HepG2 (cell line): ENCODE data around the gene MAGEA6. TPM values are rescaled to one million over a fixed set of nuclear protein-coding genes. Genes with fewer than 3 reads are reported as not detected.
"Not testable (repeated sequence)": the region's sequence is repeated elsewhere in the genome, so short reads cannot be mapped to it uniquely, and the experiment has no call there.

ENCODE experiments used
- ATAC-seq: fragments of 200-7000 bp; cut with Tn5 transposase; 3 replicates; pipeline ENCODE4 v1.9.1; 2020; ENCODE audit warnings: mild to moderate bottlenecking, moderate library complexity
- BruUV-seq: library from RNA; stranded (reverse); fragments of 400-500 nt; replicated peaks from 2 replicates; lab custom pipeline; 2021; lab: Mats Ljungman, UMichigan
- CTCF ChIA-PET: fragments of 300-600 bp; formaldehyde crosslinking; extraction: SDS; loops from one replicate; lab custom pipeline; 2021; ENCODE audit warnings: low total read pairs, inconsistent platforms, low intra/inter-chr PET ratio; lab: Yijun Ruan, JAX
- POLR2A ChIA-PET: fragments of 350-600 bp; sonication (Branson Sonifier 250); formaldehyde crosslinking; loops from one replicate; lab custom pipeline; 2020; ENCODE audit warnings: antibody characterized with exemption, inconsistent platforms; lab: Yijun Ruan, JAX
- DNase-seq: peaks from one replicate; pipeline ENCODE4 v3.0.0-alpha.2; 2015; ENCODE audit warnings: low spot score
- FAIRE-seq: peaks from 3 replicates; lab custom pipeline; 2011; peaks lifted over from hg19 to GRCh38; lab: Jason Lieb, UNC
- H2AFZ ChIP-seq: one replicate; pipeline ENCODE4 v1.6.1; 2011; ENCODE audit warnings: low read length, inconsistent platforms
- H3K27ac ChIP-seq: fragments of 300-600 bp; 3 replicates; pipeline ENCODE4 v1.8.0; 2011; ENCODE audit warnings: mixed run types, mild to moderate bottlenecking, mixed read lengths, low read length, inconsistent platforms; ENCODE audit not compliant: insufficient read depth; ENCODE audit errors: extremely low read length
- H3K27me3 ChIP-seq, 2 experiments: fragments of 200-600 bp in 1 of 2; 2 replicates in 1 of 2; 3 replicates in 1 of 2; pipeline versions ENCODE4 v1.6.0 to v1.8.0; 2011; ENCODE audit warnings: low read length in 2 of 2, mild to moderate bottlenecking in 2 of 2, moderate library complexity in 2 of 2, inconsistent platforms in 1 of 2; ENCODE audit not compliant: insufficient read depth in 2 of 2, control insufficient read depth in 1 of 2
- H3K36me3 ChIP-seq, 2 experiments: fragments of 200-600 bp in 1 of 2; replicated peaks in 1 of 2; 2 replicates in 1 of 2; 3 replicates in 1 of 2; pipeline versions ENCODE4 v1.5.1 to v1.8.0; 2011; ENCODE audit warnings: low read length in 2 of 2, inconsistent platforms in 1 of 2; ENCODE audit not compliant: insufficient read depth in 2 of 2, control insufficient read depth in 1 of 2
- H3K4me1 ChIP-seq: 2 replicates; pipeline ENCODE4 v1.5.1; 2012; ENCODE audit warnings: low read length, inconsistent platforms; ENCODE audit not compliant: insufficient read depth
- H3K4me2 ChIP-seq: 2 replicates; pipeline ENCODE4 v1.6.0; 2011; ENCODE audit warnings: low read depth, low read length, inconsistent platforms
- H3K4me3 ChIP-seq, 3 experiments: fragments of 200-600 bp in 1 of 3; sonication (generic), shearing (Covaris generic) in 1 of 3; replicated peaks in 1 of 3; 2 replicates each; pipeline ENCODE4 v1.5.1; 2011 to 2016; ENCODE audit warnings: low read length in 3 of 3, inconsistent platforms in 2 of 3, low read depth in 2 of 3, mild to moderate bottlenecking in 2 of 3, control low read depth in 1 of 3, mixed read lengths in 1 of 3; ENCODE audit not compliant: insufficient read depth in 1 of 3
- H3K79me2 ChIP-seq: one replicate; pipeline ENCODE4 v1.6.1; 2011; ENCODE audit warnings: low read length, inconsistent platforms; ENCODE audit not compliant: insufficient read depth
- H3K9ac ChIP-seq: 2 replicates; pipeline ENCODE4 v1.6.0; 2011; ENCODE audit warnings: mild to moderate bottlenecking, low read depth, low read length, inconsistent platforms; ENCODE audit not compliant: insufficient read depth
- H3K9me3 ChIP-seq: 2 replicates; pipeline ENCODE4 v1.5.1; 2012; ENCODE audit warnings: mild to moderate bottlenecking, low read length
- H4K20me1 ChIP-seq: 2 replicates; pipeline ENCODE4 v1.6.0; 2011; ENCODE audit warnings: inconsistent platforms, mild to moderate bottlenecking, low read length, moderate library complexity; ENCODE audit not compliant: insufficient read depth
- FOXA3 ChIP-seq: IDR thresholded peaks from 2 replicates; pipeline ENCODE4 v1.6.1; 2016; ENCODE audit warnings: missing genetic modification reagents, missing compliant biosample characterization
- FOXP4 ChIP-seq: sonication (generic); formaldehyde crosslinking; IDR thresholded peaks from 2 replicates; pipeline ENCODE4 v1.4.0; 2020; ENCODE audit warnings: missing genetic modification reagents
- NAIF1 ChIP-seq: sonication (generic); formaldehyde crosslinking; IDR thresholded peaks from 2 replicates; pipeline ENCODE4 v1.5.0; 2020; ENCODE audit warnings: mild to moderate bottlenecking, missing genetic modification reagents, borderline replicate concordance
- REST ChIP-seq, 2 experiments: IDR thresholded peaks; 2 replicates each; pipeline ENCODE4 v1.6.1; 2011 to 2012; ENCODE audit warnings: low read length in 2 of 2, borderline replicate concordance in 1 of 2, low read depth in 1 of 2, mild to moderate bottlenecking in 1 of 2, moderate library complexity in 1 of 2
- SETDB1 ChIP-seq: sonication (generic); formaldehyde crosslinking; IDR thresholded peaks from 2 replicates; pipeline ENCODE4 v1.5.1; 2020; ENCODE audit warnings: missing genetic modification reagents, mild to moderate bottlenecking, borderline replicate concordance
- ZNF225 ChIP-seq: sonication (generic); formaldehyde crosslinking; IDR thresholded peaks from 2 replicates; pipeline ENCODE4 v1.4.0; 2020; ENCODE audit warnings: mild to moderate bottlenecking, missing genetic modification reagents
- ZNF441 ChIP-seq: sonication (generic); formaldehyde crosslinking; IDR thresholded peaks from 2 replicates; pipeline ENCODE4 v1.7.0; 2021; ENCODE audit warnings: missing genetic modification reagents, borderline replicate concordance
- ZNF740 ChIP-seq: sonication (generic); formaldehyde crosslinking; IDR thresholded peaks from 2 replicates; pipeline ENCODE4 v1.4.0; 2020; ENCODE audit warnings: missing genetic modification reagents
- ZNF749 ChIP-seq: sonication (generic); formaldehyde crosslinking; IDR thresholded peaks from 2 replicates; pipeline ENCODE4 v1.8.0; 2022; ENCODE audit warnings: mild to moderate bottlenecking, missing genetic modification reagents, moderate library complexity, borderline replicate concordance
- WGBS: methylation state at CpG from one replicate; pipeline ENCODE4 v1.1.6; 2017; ENCODE audit warnings: low lambda C conversion rate; 5-methylcytosine and 5-hydroxymethylcytosine counted together
- in situ Hi-C: cut with HindIII; loops from 2 replicates; pipeline ENCODE4 v1.10.0; 2017; ENCODE audit warnings: low pct_unique_long_range_greater_than_20kb; ENCODE audit not compliant: extremely low pct_ligation_motif_present
- intact Hi-C: fragments of 100-400 bp; cut with micrococcal nuclease; formaldehyde crosslinking; loops from one replicate; pipeline ENCODE4 v1.10.0; 2022; ENCODE audit not compliant: unreplicated experiment
- polyA plus RNA-seq, 8 experiments: library from polyadenylated mRNA; depleted of rRNA in 3 of 8; stranded (reverse) in 7 of 8; unstranded in 1 of 8; fragments of >200 nt; fragmentation: Illumina TruSeq in 4 of 8; extraction: Trizol in 4 of 8; gene quantifications; 2 replicates each; pipeline versions ENCODE4 v1.2.1 to v1.2.3, GENCODE V29; 2011 to 2016; ENCODE audit warnings: low read depth in 4 of 8, missing spikeins in 1 of 8, mixed read lengths in 1 of 8; ENCODE audit not compliant: insufficient read depth in 1 of 8
- total RNA-seq, 5 experiments: library from RNA; depleted of rRNA; stranded (reverse); fragments of >200 nt; fragmentation: Illumina TruSeq; extraction: Trizol; gene quantifications; 2 replicates each; pipeline ENCODE4 v1.2.3, GENCODE V29; 2016; ENCODE audit warnings: low read depth in 1 of 5

The MAGEA6 gene
- total and polyA plus RNA-seq, 2 of the 13 experiments (the other 11 are each of a cell fraction or from before 2014, with no cell fraction given), result 0.18 to 0.97 TPM

- in situ Hi-C loops (no loop called here), intact Hi-C loops (no loop called here)
- Histone ChIP-seq H3K36me3 (no peaks in the 10 kb centered on the region), H3K9ac (no peak overlapping the region), H3K4me3 (no peak overlapping the region), H3K4me2 (no peak overlapping the region), H2AFZ (no peak overlapping the region), H4K20me1 (no peaks in the 10 kb centered on the region), H3K9me3 (no peaks in the 10 kb centered on the region), H3K79me2 (no peaks in the 10 kb centered on the region), H3K27me3 (no peaks in the 10 kb centered on the region), H3K27ac (no peak overlapping the region), H3K4me1 (no peaks in the 10 kb centered on the region)
- no peak for ATAC-seq
- BruUV-seq, result no TSS peak
- ChIA-PET CTCF (no interaction called here), POLR2A (no interaction called here)
- no peak for DNase-seq
- FAIRE-seq, result no peak
- WGBS, result 17% methylated on average over 5 of the region's 5 CpGs
- TF ChIP-seq REST (IDR thresholded peaks at IDR 0.05; ENCODE audit: borderline replicate concordance in 1 of 2, low read depth in 1 of 2, low read length in 2 of 2) (no peak), ZNF740 (CRISPR knock-in tag) (no peak), ZNF225 (CRISPR knock-in tag) (no peak), FOXA3 (CRISPR knock-in tag) (no peak), ZNF749 (CRISPR knock-in tag) (no peak), FOXP4 (no peak), SETDB1 (CRISPR knock-in tag) (no peak), ZNF441 (CRISPR knock-in tag) (no peak), NAIF1 (no peak)
Measured at GRCh38 chrX:152738560-152738959, 30.9 kb downstream of the MAGEA6 start.

GRCh38 chrX:152736528-152736927 is 33.0 kb downstream of the MAGEA6 start:
- H3K36me3 ChIP-seq, ATAC-seq, H2AFZ ChIP-seq, H3K9me3 ChIP-seq, in situ Hi-C loops, BruUV-seq, H3K79me2 ChIP-seq, DNase-seq, FAIRE-seq, intact Hi-C loops, H3K4me1 ChIP-seq, H4K20me1 ChIP-seq, H3K4me3 ChIP-seq, H3K9ac ChIP-seq, H3K4me2 ChIP-seq, CTCF ChIA-PET, H3K27ac ChIP-seq, H3K27me3 ChIP-seq: not testable (repeated sequence)
- POLR2A ChIA-PET, result interaction anchor here (0.6 kb wide), 1 partner anchor 958 kb away, joined by 3 read pairs; no protein-coding TSS in a partner anchor
- WGBS, result 28% methylated on average over 7 of the region's 12 CpGs
